ENCODE measurements around the gene METAP1.
"Not testable (repeated sequence)": the region's sequence is repeated elsewhere in the genome, so short reads cannot be mapped to it uniquely, and the experiment has no call there.

The METAP1 gene

GRCh38 chr4:99061048-99061700, 65.7 kb downstream of the METAP1 start:
- DNase-seq: no peak

DNA sequence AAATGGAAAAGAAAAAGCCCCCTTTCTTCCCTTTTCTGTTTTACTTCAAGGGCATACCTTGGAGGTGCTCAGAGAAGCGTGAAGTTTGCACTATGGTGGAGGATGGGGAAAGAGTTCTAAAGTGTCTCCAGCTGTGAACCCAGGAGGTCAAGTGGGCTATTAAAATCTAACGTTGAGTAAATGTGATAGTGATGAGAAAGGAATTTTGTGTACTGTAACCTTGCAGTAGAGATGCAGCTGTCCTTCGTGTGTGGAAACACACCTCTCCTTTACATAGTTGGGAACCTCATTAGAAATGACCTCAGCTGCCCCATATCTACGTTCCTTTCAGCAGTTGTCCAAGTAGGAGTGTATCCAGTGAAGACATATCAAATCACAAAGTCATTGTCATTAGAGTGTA, 66.6 kb downstream of the METAP1 start:
- DNase-seq: no peak

GRCh38 chr4:99065521-99065920, 70.0 kb downstream of the METAP1 start:
- DNase-seq: not testable (repeated sequence)

DNA sequence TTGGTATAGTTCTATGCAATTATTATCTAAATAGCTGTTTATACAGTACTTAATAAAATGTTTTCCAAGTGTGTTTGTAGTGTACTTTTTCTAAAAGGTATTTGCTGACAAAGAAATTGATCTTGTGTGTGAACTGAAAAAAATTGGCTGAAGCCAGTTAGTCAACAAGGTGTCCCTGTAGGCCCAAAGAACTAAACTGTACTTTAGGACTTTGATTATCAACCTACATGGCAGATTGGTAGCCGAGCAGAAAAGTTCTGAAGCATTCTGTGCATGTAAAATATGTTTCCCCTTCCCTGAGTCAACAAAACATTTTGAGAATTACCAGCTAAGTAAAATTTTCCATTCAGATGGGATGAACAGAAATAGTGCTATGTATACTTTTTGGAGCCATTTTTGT, 72.1 kb downstream of the METAP1 start:
- DNase-seq: no peak

DNA sequence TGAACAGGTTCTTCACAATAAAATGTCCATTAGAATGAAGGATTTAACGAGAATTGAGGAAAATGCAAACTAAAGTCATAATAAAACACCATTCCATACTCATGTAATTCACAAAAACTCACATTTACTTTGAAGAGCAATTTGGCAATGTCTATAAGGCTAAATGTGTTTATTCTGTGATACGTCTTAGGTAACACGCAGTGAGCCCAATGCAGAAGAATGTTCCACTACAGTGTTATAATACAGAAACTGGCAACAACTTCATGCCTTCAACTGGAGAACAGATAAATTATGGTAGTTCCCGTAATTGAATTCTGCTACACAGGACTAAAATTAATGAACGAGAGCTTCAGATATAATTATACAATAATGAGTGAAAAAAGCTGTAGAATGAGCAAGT, 75.6 kb downstream of the METAP1 start:
- no peak for DNase-seq

DNA sequence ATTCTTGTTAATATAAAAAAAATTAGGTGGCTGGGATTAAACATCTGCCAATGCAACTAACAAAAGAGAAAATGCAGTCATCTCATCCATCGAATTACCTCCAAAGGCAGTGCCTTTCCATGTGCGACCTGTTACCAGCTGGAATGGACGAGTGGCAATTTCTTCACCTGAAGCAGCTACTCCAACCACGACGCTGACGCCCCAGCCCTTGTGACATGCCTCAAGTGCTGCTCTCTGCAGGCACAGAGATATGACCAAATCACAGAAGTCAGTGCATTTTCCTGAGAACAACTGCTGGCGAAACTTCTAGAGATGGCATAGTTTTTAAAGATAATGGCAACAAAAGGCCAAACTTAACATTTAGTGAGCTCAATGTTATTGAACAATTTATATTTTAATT, 79.3 kb downstream of the METAP1 start:
- no peak for DNase-seq

DNA sequence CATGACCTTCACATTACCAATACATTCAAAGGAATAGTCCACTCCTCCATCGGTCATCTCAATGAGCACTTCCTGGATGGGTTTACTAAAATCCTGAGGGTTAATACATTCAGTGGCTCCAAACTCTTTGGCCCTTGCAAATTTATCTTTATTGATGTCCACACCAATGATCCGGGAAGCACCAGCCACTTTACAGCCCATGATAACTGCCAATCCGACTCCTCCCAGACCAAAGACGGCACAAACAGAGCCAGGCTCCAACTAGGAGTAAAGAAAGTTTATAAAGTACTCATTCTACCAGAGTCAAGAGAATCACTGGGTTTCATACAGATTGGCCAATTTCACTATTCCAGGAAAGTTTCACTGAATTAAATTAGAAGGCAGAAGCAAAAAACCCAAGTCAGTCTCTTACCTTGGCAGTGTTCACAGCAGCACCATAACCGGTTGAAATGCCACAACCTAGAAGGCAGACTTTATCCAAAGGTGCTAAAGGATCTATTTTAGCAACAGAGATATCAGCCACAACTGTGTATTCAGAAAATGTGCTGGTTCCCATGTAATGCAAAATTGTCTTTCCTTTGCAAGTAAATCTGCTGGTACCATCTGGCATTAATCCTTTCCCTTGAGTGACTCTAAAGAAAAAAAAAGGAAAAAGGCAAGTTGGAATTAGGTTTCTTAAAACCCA, 80.9 kb downstream of the METAP1 start:
- DNase-seq: no peak

- no peak for DNase-seq
Measured at GRCh38 chr4:99077177-99077576, 81.7 kb downstream of the METAP1 start.

DNA sequence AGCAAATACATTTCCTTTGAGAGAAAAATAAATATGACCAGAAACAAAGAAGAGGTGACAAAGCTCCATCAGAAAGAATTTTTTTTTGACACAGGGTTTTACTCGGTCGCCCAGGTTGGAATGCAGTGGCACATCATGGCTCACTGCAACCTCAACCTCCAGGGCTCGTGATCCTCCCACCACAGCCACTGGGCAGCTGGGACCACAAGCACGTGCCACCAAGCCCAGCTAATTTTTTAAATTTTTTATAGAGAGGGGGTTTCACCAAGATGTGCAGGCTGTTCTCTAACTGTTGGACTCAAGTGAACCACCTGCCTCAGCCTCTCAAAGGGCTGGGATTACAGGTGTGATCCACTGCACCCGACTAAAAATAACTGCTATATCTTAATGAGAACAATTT, 82.8 kb downstream of the METAP1 start:
- DNase-seq: no peak

- DNase-seq: no peak
Measured at GRCh38 chr4:99078931-99079624, 83.6 kb downstream of the METAP1 start.

DNA sequence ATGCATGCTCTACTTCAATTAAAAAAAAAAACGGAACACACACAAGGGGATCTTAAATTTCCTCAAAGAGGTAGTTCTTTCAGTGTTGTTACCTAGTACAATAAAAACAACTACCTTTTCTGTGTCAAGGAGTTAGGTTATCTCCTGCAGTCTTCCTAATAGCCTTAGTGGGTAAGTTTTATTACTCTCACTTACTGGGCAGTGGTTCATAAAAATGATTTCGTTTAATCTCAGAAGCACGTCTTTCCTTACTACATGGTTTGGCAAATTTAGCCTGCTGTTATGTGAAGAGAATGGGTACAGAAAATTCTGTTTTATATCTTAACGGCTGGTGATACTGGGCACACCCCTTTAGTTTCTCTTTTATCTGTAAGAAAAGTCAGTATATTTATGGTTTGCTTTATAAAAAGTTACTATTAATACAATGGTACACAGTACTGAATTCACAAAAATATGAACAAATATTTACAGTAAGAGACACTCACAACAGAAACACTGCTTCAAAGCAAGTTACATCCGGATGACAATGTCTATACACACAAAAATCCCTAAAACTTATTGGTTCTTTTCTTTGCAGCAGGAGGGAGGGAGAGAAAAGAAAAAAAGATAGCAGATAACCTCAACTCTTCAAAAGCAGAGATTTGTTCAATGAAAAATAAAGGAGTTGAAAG, 84.2 kb downstream of the METAP1 start:
- no peak for DNase-seq

GRCh38 chr4:99080869-99081268, 85.3 kb downstream of the METAP1 start:
- not testable (repeated sequence) for DNase-seq

- DNase-seq: no peak
Measured at GRCh38 chr4:99082192-99082591, 86.7 kb downstream of the METAP1 start.

DNA sequence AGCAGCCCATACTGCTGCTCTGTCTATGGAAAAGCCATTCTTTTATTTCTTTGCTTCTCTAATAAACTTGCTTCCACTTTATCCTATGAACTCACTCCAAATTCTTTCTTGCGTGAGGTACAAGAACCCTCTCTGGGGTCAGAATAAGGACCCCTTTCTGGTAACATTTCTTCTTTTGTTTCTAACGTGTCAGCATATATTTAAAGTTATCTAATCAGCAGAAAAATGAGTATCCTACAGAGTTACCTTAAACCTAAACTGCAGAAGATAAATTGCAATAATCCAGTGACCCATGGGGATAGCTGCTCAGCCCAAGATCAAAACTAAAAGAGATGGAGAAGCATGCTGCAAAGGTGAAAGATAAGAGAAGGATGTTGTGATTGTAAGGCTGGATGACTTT, 89.1 kb downstream of the METAP1 start:
- no peak for DNase-seq

GRCh38 chr4:99088023-99088449, 92.5 kb downstream of the METAP1 start:
- peak in 1 of 2 donors; percentile 16 for DNase-seq

DNA sequence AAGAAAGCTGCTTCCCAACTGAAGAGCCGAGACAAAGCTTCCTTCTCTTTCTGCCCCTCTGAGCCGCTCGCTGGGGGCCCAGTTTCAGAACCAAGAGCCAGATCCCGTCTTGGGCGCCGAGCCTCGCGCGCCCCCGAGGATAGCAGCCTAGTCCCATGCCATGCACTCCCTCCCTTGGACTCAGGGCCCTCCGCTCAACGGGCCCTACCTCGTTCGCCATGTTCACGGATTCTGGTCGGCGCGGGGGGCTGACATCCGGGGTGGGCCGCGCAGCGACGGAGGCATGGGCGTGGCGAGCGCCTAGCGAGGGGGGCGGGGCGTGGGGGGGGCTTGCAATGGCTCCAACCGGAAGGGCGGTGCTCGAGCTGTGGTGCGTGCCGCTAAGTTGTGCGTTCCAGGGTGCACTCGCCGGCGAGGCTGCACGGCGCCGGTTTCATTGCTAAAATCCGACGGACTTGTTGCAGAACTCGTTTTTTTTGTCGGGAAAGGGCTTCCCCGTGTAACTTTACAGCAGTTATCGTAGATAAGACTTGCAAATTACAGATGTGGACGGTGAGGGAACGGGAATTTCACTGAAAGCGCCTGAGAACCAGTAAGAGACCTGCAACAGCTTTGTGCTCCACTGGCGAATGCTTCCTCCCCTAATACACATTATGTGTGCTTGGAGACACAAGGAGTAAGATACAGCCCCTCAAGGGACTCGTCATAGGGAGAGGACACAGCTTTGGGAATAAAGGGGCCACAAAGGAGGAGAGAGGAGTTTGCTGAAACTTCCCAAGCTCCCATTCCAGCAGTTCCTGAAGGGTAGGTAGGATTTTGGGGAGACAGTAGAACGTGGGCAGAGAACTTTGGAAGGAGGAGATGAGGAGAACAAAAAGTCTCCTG, 93.2 kb downstream of the METAP1 start, which contains the start of gene ADH5:
Gene ADH5 (minus strand): TSS at position 308 of the 885 bp plus-strand sequence. CDS start 88 bp downstream, at position 220.
- peak; percentile 87 for DNase-seq

DNA sequence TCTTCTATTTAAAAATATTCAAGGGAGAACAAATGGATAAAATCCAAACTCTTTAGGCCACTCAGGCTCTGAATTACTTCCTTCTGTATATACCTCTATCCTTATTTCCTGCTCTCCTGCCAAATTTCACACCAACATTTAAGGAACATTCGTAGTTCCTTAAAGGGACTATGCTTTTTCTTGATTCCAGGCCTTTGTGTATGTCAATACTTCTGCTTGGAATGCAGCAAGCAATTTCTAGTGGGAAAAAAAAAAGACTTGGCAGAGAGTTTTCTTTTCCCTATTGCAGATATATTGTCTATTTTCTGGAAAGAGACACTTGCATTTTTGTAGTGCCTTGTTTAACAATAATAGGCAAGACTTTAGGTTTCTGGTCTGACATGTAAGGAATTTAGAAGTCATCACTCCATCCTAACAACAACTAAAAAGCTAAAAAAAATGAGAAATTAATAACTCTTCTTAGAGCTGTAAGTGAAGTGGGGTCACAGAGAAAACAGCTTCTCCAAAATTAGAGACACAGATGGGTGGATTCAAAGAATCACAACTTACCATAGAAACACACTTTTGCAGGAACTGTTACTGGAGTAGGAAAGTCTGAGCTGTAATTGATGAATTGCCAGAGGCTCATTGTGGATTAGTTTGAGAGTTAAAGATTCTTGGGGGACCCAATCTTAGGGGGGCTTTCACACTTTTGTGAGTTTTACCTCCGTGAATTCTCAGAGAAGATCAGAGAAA, 95.1 kb downstream of the METAP1 start:
- DNase-seq: no peak

DNA sequence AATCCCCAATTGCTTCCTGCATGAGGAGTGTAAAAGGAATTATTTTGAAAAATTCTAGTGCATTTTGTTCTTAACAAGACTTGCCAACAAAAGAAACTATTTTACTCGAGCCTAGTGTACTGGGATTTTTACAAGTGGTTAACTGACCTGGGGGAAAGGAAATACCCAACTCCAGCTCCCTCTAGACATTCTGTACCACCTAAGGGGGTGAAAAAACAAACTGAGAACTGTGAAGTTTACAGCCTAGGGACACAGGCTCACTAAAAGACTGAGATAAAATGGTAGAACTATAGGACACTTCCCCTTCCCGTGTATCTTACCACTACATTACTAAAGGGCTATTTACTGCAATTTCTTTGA, 95.7 kb downstream of the METAP1 start:
- no peak for DNase-seq

DNA sequence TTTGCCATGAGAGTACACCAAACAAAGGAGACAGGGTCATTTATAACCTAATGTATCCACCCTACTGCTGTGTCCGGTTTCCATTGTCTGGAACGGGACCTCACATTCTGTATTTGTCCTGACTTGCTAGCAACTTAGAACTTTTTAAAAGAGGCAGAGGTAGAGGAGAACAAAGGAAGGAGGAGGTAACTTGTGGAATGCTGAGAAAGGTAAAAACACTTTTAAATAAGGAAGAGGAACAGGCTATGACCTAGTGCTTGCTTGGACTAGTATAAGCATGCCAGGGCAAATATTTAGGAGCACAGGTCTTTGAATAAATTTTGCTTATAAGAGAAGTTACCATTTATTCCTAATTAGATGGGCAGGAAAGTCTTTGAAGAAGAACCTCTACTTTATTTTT, 96.3 kb downstream of the METAP1 start:
- not testable (repeated sequence) for DNase-seq

DNA sequence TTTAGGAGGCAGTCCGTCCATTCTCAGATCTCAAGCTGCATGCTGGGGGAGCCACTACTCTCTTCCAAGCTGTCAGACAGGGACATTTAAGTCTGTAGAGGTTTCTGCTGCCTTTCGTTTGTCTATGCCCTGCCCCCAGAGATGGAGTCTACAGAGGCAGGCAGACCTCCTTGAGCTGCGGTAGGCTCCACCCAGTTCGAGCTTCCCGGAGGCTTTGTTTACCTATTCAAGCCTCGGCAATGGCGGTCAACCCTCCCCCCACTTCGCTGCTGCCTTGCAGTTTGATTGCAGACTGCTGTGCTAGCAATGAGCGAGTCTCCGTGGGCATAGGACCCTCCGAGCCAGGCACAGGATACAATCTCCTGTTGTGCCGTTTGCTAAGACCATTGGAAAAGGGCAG, 103.8 kb downstream of the METAP1 start:
- no peak for DNase-seq

DNA sequence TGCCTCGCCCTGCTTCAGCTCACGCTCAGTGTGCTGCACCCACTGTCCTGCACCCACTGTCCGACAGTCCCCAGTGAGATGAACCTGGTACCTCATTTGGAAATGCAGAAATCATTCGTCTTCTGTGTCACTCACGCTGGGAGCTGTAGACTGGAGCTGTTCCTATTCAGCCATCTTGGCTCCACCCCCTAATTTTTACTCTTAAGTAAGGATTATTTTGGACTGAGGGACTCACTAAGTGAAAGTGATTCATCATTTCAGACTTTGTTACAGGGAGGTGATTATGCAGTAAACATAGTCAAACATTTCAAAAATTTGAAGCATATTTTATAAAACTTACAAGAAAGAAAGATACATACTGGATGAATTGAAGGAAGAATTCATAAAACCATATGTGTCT, 104.3 kb downstream of the METAP1 start:
- not testable (repeated sequence) for DNase-seq

GRCh38 chr4:99100876-99101275, 105.4 kb downstream of the METAP1 start:
- DNase-seq: no peak
